SK-N-SH (cell line): Measurements from ENCODE around the gene PRLR. TPM values are rescaled to one million over a fixed set of nuclear protein-coding genes. Genes with fewer than 3 reads are reported as not detected.
A peak's percentile ranks its signal among the peaks of the same experiment; 100 is the strongest.

Experiments
- CTCF ChIA-PET: fragments of 300-600, 350-600 bp; formaldehyde crosslinking; extraction: SDS; loops from one replicate; lab custom pipeline; 2021; lab: Yijun Ruan, JAX
- POLR2A ChIA-PET: fragments of 350-600 bp; sonication (Branson Sonifier 250); formaldehyde crosslinking; extraction: SDS; loops from one replicate; lab custom pipeline; 2020; ENCODE audit warnings: antibody characterized with exemption, inconsistent platforms; lab: Yijun Ruan, JAX
- DNase-seq: peaks from one replicate; pipeline ENCODE4 v3.0.0; 2012
- H2AFZ ChIP-seq: fragments of 200-600 bp; sonication (generic); 2 replicates; pipeline ENCODE4 v1.8.1; 2016; ENCODE audit warnings: antibody characterized with exemption, mild to moderate bottlenecking, low read depth
- H3F3A ChIP-seq: fragments of 200-600 bp; sonication (generic); replicated peaks from 2 replicates; pipeline ENCODE3; 2016; ENCODE audit warnings: antibody characterized with exemption, mild to moderate bottlenecking; ENCODE audit not compliant: insufficient read depth
- H3K27ac ChIP-seq, 2 experiments: fragments of 200-500 bp in 1 of 2; fragments of 200-600 bp in 1 of 2; sonication (Bioruptor generic) in 1 of 2; sonication (generic), shearing (Covaris generic) in 1 of 2; 2 replicates each; pipeline versions ENCODE4 v1.5.1 to v1.6.1; 2014 to 2016; ENCODE audit warnings: low read depth in 2 of 2, inconsistent platforms in 1 of 2, low read length in 1 of 2, mild to moderate bottlenecking in 1 of 2, mixed read lengths in 1 of 2
- H3K27me3 ChIP-seq: fragments of 200-600 bp; sonication (generic), shearing (Covaris generic); 2 replicates; pipeline ENCODE4 v1.6.1; 2016; ENCODE audit warnings: mixed run types; ENCODE audit not compliant: insufficient read depth
- H3K36me3 ChIP-seq, 2 experiments: fragments of 200-500 bp in 1 of 2; fragments of 200-600 bp in 1 of 2; sonication (Bioruptor generic) in 1 of 2; sonication (generic) in 1 of 2; replicated peaks in 1 of 2; 2 replicates each; pipeline versions ENCODE3 to v1.5.1; 2014 to 2016; ENCODE audit warnings: low read length in 1 of 2, mild to moderate bottlenecking in 1 of 2; ENCODE audit not compliant: insufficient read depth in 2 of 2, control insufficient read depth in 1 of 2
- H3K4me1 ChIP-seq, 2 experiments: fragments of 200-500 bp in 1 of 2; fragments of 200-600 bp in 1 of 2; sonication (Bioruptor generic) in 1 of 2; sonication (generic), shearing (Covaris generic) in 1 of 2; 2 replicates each; pipeline versions ENCODE4 v1.5.1 to v1.6.1; 2014 to 2016; ENCODE audit warnings: low read depth in 1 of 2, low read length in 1 of 2, mixed run types in 1 of 2; ENCODE audit not compliant: insufficient read depth in 2 of 2, control insufficient read depth in 1 of 2
- H3K4me2 ChIP-seq: fragments of 200-600 bp; sonication (generic), shearing (Covaris generic); 2 replicates; pipeline ENCODE4 v1.6.1; 2017; ENCODE audit warnings: mixed run types
- H3K4me3 ChIP-seq, 2 experiments: fragments of 200-500 bp in 1 of 2; fragments of 200-600 bp in 1 of 2; sonication (Bioruptor generic) in 1 of 2; sonication (generic), shearing (Covaris generic) in 1 of 2; 2 replicates each; pipeline versions ENCODE4 v1.5.1 to v1.8.1; 2014 to 2016; ENCODE audit warnings: low read depth in 2 of 2, inconsistent platforms in 1 of 2, low read length in 1 of 2, mild to moderate bottlenecking in 1 of 2, mixed read lengths in 1 of 2, moderate library complexity in 1 of 2
- H3K79me2 ChIP-seq: fragments of 200-600 bp; sonication (generic); 2 replicates; pipeline ENCODE4 v1.8.1; 2017; ENCODE audit warnings: mild to moderate bottlenecking; ENCODE audit not compliant: insufficient read depth
- H3K9ac ChIP-seq: fragments of 200-600 bp; sonication (generic); 2 replicates; pipeline ENCODE4 v1.6.1; 2017; ENCODE audit warnings: mixed run types
- H3K9me2 ChIP-seq: fragments of 200-600 bp; sonication (generic); 2 replicates; pipeline ENCODE4 v1.6.1; 2017; ENCODE audit warnings: mixed run types
- H3K9me3 ChIP-seq: fragments of 200-600 bp; sonication (generic); 2 replicates; pipeline ENCODE4 v1.6.1; 2017; ENCODE audit warnings: mixed run types, mild to moderate bottlenecking, moderate library complexity
- H4K20me1 ChIP-seq: fragments of 200-600 bp; sonication (generic); 2 replicates; pipeline ENCODE4 v1.6.1; 2017; ENCODE audit warnings: mild to moderate bottlenecking, mixed run types; ENCODE audit not compliant: insufficient read depth
- FOSL2 ChIP-seq: IDR thresholded peaks from 2 replicates; pipeline ENCODE4 v1.4.0; 2012; ENCODE audit warnings: low read depth, mild to moderate bottlenecking, moderate library complexity, borderline replicate concordance
- FOXJ3 ChIP-seq: sonication (generic); formaldehyde crosslinking; IDR thresholded peaks from 2 replicates; pipeline ENCODE4 v1.5.1; 2020; ENCODE audit warnings: mild to moderate bottlenecking, missing genetic modification reagents
- GABPA ChIP-seq: IDR thresholded peaks from 2 replicates; pipeline ENCODE4 v1.4.0; 2012; ENCODE audit warnings: low read depth, mild to moderate bottlenecking
- GATA2 ChIP-seq: sonication (generic); formaldehyde crosslinking; IDR thresholded peaks from 2 replicates; pipeline ENCODE4 v1.5.0; 2020; ENCODE audit warnings: mild to moderate bottlenecking, missing genetic modification reagents
- NRF1 ChIP-seq: IDR thresholded peaks from 2 replicates; pipeline ENCODE4 v1.6.1; 2012; ENCODE audit warnings: low read depth, mild to moderate bottlenecking, low read length
- POLR2AphosphoS5 ChIP-seq: IDR thresholded peaks from 2 replicates; pipeline ENCODE4 v1.6.1; 2012; ENCODE audit warnings: low read depth, low read length
- RAD21 ChIP-seq: IDR thresholded peaks from 2 replicates; pipeline ENCODE4 v1.6.1; 2012; ENCODE audit warnings: mild to moderate bottlenecking, low read length
- TCF12 ChIP-seq: IDR thresholded peaks from 2 replicates; pipeline ENCODE4 v1.4.0; 2012
- WGBS: methylation state at CpG from one replicate; pipeline ENCODE4 v1.1.6; 2017; ENCODE audit warnings: low lambda C conversion rate; 5-methylcytosine and 5-hydroxymethylcytosine counted together
- polyA plus RNA-seq, 3 experiments: library from polyadenylated mRNA; depleted of rRNA; stranded (reverse); fragments of >200 nt; gene quantifications; 2 replicates each; pipeline ENCODE4 v1.2.3, GENCODE V29; 2012
- TF ChIP-seq, protein P1 (sequence below): IDR thresholded peaks from 2 replicates; pipeline ENCODE4 v1.6.1; 2012; ENCODE audit warnings: mild to moderate bottlenecking, low read depth, low read length, moderate library complexity
- TF ChIP-seq, protein P2 (sequence below): IDR thresholded peaks from 2 replicates; pipeline ENCODE4 v1.4.0; 2012; ENCODE audit warnings: low read depth, borderline replicate concordance

Gene PRLR
- polyA plus RNA-seq, 1 of the 3 experiments (the other 2 are of a cell fraction): 0.13 TPM

DNA sequence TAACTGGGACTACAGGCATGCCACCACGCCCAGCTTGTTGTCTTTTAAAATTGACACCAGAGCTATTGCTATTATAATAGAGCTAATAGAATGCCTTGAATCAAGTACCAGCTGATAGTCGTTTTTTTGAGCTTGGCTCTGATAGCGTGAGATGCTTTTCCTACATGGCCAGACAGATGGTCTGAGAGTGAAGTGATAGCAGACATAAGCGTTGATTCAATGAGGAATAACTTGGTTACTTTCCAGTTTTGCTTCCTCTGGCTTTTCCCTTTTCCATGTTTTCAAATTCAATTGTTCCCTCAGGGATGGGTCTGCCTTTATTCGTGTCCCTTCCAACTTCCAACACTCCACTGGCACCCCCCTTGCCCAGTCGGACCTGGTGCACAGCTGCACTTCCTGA, 197.9 kb downstream of the PRLR start (continued):
- TF ChIP-seq FOXJ3 (CRISPR knock-in tag): no peak

DNA sequence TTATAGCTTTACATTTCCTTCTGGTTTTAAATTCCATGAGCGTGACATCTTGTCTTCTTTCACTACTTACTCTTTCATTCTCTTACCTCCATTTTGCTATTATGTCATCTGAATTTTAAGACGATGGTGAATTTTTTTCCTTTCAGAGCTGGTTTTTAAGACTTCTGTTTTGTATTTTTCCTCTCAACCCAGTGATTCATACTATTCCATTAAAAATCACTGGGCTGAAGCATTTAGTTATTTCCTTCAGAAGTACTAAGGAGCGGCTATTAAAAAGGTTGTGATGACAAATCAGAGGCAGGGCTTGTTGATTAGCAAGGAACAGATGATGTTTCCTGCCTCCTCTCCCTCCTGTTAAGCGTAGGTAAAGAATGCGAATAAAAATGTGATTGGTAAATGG, 199.0 kb downstream of the PRLR start:
- Histone ChIP-seq H3K9me3 (no peaks in the 10 kb centered on the region), H4K20me1 (no peaks in the 10 kb centered on the region), H3K9me2 (no peaks in the 10 kb centered on the region), H3K4me1 (no peaks in the 10 kb centered on the region), H3K27me3 (peaks cover 7% of the 10 kb centered on the region; the same call in 1 of the 2 replicates), H3K4me3 (no peak overlapping the region), H2AFZ (no peak overlapping the region), H3K79me2 (no peaks in the 10 kb centered on the region), H3K9ac (no peak overlapping the region), H3K4me2 (no peak overlapping the region), H3K36me3 (no peaks in the 10 kb centered on the region), H3F3A (no peaks in the 10 kb centered on the region), H3K27ac (no peak overlapping the region)
- ChIA-PET POLR2A (no interaction called here), CTCF (interaction anchor here (1.0 kb wide), 1 partner anchor 28 kb away, joined by 6 read pairs; no protein-coding TSS in a partner anchor)
- 61% methylated on average over 5 of the region's 5 CpGs for WGBS
- TF ChIP-seq, protein P1, sequence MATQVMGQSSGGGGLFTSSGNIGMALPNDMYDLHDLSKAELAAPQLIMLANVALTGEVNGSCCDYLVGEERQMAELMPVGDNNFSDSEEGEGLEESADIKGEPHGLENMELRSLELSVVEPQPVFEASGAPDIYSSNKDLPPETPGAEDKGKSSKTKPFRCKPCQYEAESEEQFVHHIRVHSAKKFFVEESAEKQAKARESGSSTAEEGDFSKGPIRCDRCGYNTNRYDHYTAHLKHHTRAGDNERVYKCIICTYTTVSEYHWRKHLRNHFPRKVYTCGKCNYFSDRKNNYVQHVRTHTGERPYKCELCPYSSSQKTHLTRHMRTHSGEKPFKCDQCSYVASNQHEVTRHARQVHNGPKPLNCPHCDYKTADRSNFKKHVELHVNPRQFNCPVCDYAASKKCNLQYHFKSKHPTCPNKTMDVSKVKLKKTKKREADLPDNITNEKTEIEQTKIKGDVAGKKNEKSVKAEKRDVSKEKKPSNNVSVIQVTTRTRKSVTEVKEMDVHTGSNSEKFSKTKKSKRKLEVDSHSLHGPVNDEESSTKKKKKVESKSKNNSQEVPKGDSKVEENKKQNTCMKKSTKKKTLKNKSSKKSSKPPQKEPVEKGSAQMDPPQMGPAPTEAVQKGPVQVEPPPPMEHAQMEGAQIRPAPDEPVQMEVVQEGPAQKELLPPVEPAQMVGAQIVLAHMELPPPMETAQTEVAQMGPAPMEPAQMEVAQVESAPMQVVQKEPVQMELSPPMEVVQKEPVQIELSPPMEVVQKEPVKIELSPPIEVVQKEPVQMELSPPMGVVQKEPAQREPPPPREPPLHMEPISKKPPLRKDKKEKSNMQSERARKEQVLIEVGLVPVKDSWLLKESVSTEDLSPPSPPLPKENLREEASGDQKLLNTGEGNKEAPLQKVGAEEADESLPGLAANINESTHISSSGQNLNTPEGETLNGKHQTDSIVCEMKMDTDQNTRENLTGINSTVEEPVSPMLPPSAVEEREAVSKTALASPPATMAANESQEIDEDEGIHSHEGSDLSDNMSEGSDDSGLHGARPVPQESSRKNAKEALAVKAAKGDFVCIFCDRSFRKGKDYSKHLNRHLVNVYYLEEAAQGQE: no peak
- TF ChIP-seq GABPA: no peak
- no peak for DNase-seq

DNA sequence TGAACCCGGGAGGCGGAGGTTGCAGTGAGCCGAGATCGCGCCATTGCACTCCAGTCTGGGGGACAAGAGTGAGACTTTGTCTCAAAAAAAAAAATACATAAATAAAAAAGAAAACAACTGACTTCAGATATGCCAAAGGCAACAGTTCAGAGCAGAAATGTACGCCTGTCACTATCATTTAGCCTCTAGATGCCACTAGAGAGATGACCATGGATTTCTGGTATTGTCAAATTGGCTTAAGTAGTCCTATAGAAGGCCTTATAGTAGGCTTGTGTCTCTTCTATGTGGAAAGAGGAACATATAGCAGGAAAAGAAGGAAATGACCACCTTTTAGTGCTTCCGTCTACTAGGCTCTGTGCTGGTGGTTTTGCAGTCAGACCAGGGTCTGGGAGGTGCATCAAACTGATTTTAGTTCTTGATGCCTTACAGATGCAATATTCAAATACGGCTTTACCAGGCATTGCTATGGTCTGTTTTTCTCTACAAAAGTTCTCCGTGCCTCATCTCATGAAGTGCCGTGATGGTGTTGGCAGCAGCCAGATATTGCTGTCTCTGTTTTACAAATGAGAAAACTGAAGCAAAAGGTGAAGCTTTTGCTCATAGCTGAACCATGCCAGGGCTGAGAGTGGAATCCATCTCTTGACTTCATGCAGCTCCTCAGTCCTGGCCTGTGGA, 199.7 kb downstream of the PRLR start:
- ChIA-PET CTCF (interaction anchor here (1.0 kb wide), 1 partner anchor 27 kb away, joined by 6 read pairs; no protein-coding TSS in a partner anchor), POLR2A (no interaction called here)
- Histone ChIP-seq H3F3A (no peaks in the 10 kb centered on the region), H2AFZ (no peak overlapping the region), H3K4me3 (no peak overlapping the region), H3K79me2 (no peaks in the 10 kb centered on the region), H3K9me3 (no peaks in the 10 kb centered on the region), H3K4me1 (no peaks in the 10 kb centered on the region), H3K27ac (no peak overlapping the region), H3K27me3 (peaks cover 7% of the 10 kb centered on the region; the same call in 1 of the 2 replicates), H3K9me2 (no peaks in the 10 kb centered on the region), H3K36me3 (no peaks in the 10 kb centered on the region), H3K9ac (no peak overlapping the region), H3K4me2 (no peak overlapping the region)
- no peak for DNase-seq
- 55% methylated on average over 10 of the region's 10 CpGs for WGBS
- TF ChIP-seq GATA2 (CRISPR knock-in tag) (no peak), GABPA (no peak), TCF12 (no peak), NRF1 (no peak), POLR2AphosphoS5 (no peak), RAD21 (0 out of 2 replicates have a peak, but pooled peaks have one; percentile 7), FOSL2 (no peak)
- TF ChIP-seq, protein P2, sequence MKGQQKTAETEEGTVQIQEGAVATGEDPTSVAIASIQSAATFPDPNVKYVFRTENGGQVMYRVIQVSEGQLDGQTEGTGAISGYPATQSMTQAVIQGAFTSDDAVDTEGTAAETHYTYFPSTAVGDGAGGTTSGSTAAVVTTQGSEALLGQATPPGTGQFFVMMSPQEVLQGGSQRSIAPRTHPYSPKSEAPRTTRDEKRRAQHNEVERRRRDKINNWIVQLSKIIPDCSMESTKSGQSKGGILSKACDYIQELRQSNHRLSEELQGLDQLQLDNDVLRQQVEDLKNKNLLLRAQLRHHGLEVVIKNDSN: no peak
- TF ChIP-seq, all 33 proteins: peak for 1
- H4K20me1 ChIP-seq: no peaks in the 10 kb centered on the region
